ENCODE measurements around the gene TASOR2.

Gene TASOR2

DNA sequence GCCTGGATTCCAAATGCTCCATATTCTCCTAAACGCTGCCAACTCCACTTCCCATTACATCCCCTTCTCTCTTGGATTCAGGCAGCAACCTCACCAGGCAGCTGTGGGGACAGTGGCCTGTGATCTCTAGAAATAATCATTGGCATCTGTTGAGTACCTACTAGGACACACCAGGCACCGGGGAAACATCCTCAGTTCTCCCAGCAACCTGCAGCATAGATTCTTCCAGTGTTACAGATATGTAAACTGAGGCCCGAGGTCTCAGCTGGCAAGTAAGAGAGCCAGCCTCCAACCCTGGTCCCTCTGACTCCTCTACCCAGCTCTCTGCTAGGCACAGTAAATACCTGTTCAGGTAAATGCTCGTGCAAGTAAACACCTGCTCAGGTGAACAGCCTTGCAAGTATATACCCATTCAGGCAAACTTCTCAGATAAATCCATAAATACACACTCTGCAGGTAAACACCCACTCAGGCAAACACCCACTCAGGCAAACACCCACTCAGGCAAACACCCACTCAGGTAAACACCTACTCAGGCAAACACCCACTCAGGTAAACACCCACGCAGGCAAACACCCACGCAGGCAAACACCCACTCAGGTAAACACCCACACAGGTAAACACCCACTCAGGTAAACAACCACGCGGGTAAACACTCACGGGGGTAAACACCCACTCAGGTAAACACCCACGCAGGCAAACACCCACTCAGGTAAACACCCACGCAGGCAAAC, 37.0 kb upstream of the TASOR2 start:
- POLR2A ChIA-PET = no interaction called here

DNA sequence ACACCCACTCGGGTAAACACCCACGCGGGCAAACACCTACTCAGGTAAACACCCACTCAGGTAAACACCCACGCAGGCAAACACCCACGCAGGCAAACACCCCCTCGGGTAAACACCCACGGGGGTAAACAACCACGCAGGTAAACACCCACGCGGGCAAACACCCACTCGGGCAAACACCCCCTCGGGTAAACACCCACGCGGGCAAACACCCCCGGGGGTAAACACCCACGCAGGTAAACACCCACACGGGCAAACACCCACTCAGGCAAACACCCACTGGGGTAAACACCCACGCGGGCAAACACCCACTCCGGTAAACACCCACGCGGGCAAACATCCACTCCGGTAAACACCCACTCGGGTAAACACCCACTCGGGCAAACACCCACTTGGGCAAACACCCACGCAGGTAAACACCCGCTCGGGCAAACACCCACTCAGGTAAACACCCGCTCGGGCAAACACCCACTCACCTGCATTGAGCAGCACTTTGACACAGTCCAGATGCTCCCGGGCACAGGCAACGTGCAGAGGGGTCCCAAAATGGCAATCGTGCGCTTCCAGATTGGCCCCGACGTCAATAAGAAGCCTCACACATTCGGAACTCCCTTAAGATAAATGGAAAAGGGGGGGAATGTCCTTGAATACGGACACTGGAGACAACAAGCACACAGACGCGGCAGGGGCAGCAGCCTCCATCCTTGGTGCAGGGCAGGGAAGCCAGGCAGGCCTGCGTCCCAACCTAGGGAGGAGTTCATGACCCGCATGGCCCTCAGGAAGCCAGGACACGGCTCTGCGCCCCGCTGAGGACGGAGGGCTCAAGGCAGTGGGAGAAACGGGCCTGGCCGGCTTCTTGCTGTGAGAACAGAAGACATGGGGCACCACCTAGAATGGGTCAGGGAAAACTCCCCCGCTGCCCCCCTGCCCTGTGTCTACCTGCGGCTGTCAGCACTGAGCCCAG, 35.9 kb upstream of the TASOR2 start:
- DNase-seq (ENCODE audit: low read depth, low spot score) = no peak
- CTCF ChIA-PET = no interaction called here
- H3K4me3 ChIP-seq (ENCODE audit: low read depth, low read length) = no peak overlapping the region
- TF ChIP-seq, protein P1, sequence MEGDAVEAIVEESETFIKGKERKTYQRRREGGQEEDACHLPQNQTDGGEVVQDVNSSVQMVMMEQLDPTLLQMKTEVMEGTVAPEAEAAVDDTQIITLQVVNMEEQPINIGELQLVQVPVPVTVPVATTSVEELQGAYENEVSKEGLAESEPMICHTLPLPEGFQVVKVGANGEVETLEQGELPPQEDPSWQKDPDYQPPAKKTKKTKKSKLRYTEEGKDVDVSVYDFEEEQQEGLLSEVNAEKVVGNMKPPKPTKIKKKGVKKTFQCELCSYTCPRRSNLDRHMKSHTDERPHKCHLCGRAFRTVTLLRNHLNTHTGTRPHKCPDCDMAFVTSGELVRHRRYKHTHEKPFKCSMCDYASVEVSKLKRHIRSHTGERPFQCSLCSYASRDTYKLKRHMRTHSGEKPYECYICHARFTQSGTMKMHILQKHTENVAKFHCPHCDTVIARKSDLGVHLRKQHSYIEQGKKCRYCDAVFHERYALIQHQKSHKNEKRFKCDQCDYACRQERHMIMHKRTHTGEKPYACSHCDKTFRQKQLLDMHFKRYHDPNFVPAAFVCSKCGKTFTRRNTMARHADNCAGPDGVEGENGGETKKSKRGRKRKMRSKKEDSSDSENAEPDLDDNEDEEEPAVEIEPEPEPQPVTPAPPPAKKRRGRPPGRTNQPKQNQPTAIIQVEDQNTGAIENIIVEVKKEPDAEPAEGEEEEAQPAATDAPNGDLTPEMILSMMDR (IDR thresholded peaks at IDR 0.05; ENCODE audit: insufficient read depth, low read length, missing control alignments) = no peak
- POLR2A ChIA-PET = no interaction called here

More for the DNA sequence above, 37.0 kb upstream of the TASOR2 start:
- no peak overlapping the region for H3K4me3 ChIP-seq (ENCODE audit: low read depth, low read length)
- TF ChIP-seq, protein P1 (IDR thresholded peaks at IDR 0.05; ENCODE audit: insufficient read depth, low read length, missing control alignments) = no peak
- CTCF ChIA-PET = interaction anchor here (1.0 to 2.2 kb wide), 2 partner anchors 18 to 25 kb away, joined by 3 to 11 read pairs; no protein-coding TSS in a partner anchor
- DNase-seq (ENCODE audit: low read depth, low spot score) = no peak

DNA sequence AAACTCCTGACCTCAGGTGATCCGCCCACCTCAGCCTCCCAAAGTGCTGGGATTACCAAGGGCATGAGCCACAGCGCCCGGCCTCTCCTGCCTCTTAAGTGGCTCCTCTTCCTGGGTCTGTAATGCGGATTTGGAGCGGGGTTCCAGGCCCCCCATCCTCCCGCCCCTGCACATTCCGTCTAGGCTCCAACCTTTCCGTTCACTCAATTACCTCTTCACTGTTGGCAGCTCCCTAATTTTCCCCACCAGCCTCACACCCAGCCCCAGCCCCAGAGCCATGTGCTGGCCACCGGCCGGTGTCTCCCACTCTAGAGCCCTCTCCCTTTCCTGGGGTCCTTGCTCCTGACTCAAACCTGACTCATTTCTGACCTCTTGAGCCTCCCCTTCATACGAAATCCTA, 34.9 kb upstream of the TASOR2 start:
- TF ChIP-seq, protein P1 (IDR thresholded peaks at IDR 0.05; ENCODE audit: insufficient read depth, low read length, missing control alignments) = no peak
- POLR2A ChIA-PET = no interaction called here
- no peak for DNase-seq (ENCODE audit: low read depth, low spot score)
- H3K4me3 ChIP-seq (ENCODE audit: low read depth, low read length) = no peak overlapping the region
- CTCF ChIA-PET = no interaction called here

DNA sequence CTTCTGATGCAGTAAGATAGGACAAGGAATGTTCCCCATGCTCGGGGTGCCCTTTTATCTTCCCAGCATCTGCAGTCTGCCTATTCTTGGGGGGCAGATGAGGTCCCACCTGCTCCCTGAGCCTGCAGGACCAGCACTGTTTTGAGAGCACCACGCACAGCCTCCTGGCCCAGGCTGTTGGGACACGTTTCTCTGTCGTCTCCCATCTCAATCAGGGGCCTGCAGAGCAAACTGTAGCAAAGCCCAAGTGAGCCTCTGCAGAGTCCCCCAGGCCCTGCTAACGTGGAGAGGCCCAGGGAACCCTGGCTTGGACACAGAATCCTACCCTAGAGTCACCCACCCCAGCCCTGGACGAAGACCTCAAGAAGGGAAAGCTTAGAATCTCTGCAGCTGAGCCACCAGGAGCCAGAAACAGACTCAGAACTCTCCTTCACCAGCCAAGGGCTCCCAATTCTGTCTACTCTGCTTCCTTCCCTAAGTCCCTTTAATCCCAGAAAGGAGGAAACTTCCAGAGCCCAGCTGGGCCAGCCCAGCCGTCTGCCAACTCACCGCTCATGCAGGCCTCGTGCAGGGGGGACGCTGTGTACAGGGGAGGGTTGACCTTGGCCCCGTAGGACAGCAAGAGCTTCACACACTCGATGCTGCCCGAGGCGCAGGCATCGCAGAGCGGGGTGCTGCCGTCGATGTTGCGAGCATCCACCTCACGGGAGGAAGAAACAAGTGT, 33.8 kb upstream of the TASOR2 start:
- no peak for DNase-seq (ENCODE audit: low read depth, low spot score)
- TF ChIP-seq, protein P1 (IDR thresholded peaks at IDR 0.05; ENCODE audit: insufficient read depth, low read length, missing control alignments) = no peak
- H3K4me3 ChIP-seq (ENCODE audit: low read depth, low read length) = no peak overlapping the region
- POLR2A ChIA-PET = no interaction called here
- CTCF ChIA-PET = interaction anchor here (0.7 to 2.0 kb wide), 3 partner anchors 9 to 21 kb away, joined by 3 to 8 read pairs (median 5); no protein-coding TSS in a partner anchor

- POLR2A ChIA-PET = interaction anchor here (0.6 kb wide), 1 partner anchor 284 kb away, joined by 3 read pairs; no protein-coding TSS in a partner anchor
- TF ChIP-seq, protein P1 (IDR thresholded peaks at IDR 0.05; ENCODE audit: insufficient read depth, low read length, missing control alignments) = no peak
- DNase-seq (ENCODE audit: low read depth, low spot score) = no peak
- H3K4me3 ChIP-seq (ENCODE audit: low read depth, low read length) = no peak overlapping the region
- CTCF ChIA-PET = interaction anchor here (1.1 to 2.0 kb wide), 2 partner anchors 8 to 22 kb away, joined by 5 to 8 read pairs; no protein-coding TSS in a partner anchor
Observed at GRCh38 chr10:5651388-5651764, 33.3 kb upstream of the TASOR2 start.

Data from AG04449 (cell line).